C4-2B (cell line): ENCODE data around the gene FCRLA.
"Not testable (repeated sequence)": the region's sequence is repeated elsewhere in the genome, so short reads cannot be mapped to it uniquely, and the experiment has no call there.

Source experiments
- H3K27ac ChIP-seq: fragments of 450-650 bp; 2 replicates; pipeline ENCODE4 v1.5.1; 2017
- ZFX ChIP-seq: fragments of 450-650 bp; IDR thresholded peaks from 2 replicates; pipeline ENCODE4 v1.6.1; 2017
- TF ChIP-seq, protein P1 (sequence below): fragments of 450-650 bp; conservative IDR thresholded peaks from 2 replicates; pipeline ENCODE4 v1.5.1; 2017; ENCODE audit warnings: mild to moderate bottlenecking

FCRLA gene

GRCh38 chr1:161676958-161677689 lies 29.9 kb upstream of the FCRLA start:
- TF ChIP-seq, protein P1, sequence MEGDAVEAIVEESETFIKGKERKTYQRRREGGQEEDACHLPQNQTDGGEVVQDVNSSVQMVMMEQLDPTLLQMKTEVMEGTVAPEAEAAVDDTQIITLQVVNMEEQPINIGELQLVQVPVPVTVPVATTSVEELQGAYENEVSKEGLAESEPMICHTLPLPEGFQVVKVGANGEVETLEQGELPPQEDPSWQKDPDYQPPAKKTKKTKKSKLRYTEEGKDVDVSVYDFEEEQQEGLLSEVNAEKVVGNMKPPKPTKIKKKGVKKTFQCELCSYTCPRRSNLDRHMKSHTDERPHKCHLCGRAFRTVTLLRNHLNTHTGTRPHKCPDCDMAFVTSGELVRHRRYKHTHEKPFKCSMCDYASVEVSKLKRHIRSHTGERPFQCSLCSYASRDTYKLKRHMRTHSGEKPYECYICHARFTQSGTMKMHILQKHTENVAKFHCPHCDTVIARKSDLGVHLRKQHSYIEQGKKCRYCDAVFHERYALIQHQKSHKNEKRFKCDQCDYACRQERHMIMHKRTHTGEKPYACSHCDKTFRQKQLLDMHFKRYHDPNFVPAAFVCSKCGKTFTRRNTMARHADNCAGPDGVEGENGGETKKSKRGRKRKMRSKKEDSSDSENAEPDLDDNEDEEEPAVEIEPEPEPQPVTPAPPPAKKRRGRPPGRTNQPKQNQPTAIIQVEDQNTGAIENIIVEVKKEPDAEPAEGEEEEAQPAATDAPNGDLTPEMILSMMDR, result no peak
- no peak for TF ChIP-seq ZFX
- no peak overlapping the region for H3K27ac ChIP-seq

- TF ChIP-seq, protein P1, result no peak
- no peak for TF ChIP-seq ZFX
- H3K27ac ChIP-seq, result no peak overlapping the region
Observed at GRCh38 chr1:161678500-161678899, 28.5 kb upstream of the FCRLA start.

- no peak overlapping the region for H3K27ac ChIP-seq
- TF ChIP-seq, protein P1, result no peak
- TF ChIP-seq ZFX, result no peak
Observed at GRCh38 chr1:161681879-161682278, 25.1 kb upstream of the FCRLA start.

GRCh38 chr1:161688946-161689345 lies 18.1 kb upstream of the FCRLA start:
- no peak overlapping the region for H3K27ac ChIP-seq
- no peak for TF ChIP-seq ZFX
- TF ChIP-seq, protein P1, result no peak

GRCh38 chr1:161691846-161692245 lies 15.2 kb upstream of the FCRLA start:
- TF ChIP-seq, protein P1, result no peak
- no peak for TF ChIP-seq ZFX
- no peak overlapping the region for H3K27ac ChIP-seq

GRCh38 chr1:161693020-161693712 lies 13.9 kb upstream of the FCRLA start:
- H3K27ac ChIP-seq, result not testable (repeated sequence)

DNA sequence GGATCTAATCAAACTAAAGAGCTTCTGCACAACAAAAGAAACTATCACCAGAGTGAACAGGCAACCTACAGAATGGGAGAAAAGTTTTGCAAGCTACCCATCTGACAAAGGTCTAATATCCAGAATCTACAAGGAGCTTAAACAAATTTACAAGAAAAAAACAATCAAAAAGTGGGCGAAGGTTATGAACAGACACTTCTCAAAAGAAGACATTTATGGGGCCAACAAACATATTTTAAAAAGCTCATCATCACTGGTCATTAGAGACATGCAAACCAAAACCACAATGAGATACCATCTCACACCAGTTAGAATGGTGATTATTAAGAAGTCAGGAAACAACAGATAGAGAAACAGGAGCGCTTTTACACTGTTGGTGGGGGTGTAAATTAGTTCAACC lies 8.7 kb upstream of the FCRLA start:
- H3K27ac ChIP-seq, result not testable (repeated sequence)

DNA sequence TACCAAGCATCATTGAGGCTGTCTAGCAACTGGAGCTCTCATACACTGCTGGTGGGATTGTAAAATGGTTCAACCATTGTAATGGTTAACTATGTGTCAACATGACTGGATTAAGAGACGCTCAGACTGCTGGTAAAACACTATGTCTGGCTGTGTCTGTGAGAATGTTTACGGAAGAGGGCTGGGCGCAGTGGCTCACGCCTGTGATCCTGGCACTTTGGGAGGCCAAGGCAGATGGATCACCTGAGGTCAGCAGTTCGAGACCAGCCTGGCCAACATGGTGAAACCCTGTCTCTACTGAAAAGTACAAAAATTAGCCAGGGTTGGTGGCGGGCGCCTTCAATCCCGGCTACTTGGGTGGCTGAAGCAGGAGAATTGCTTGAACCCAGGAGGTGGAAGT lies 4.8 kb upstream of the FCRLA start:
- no peak overlapping the region for H3K27ac ChIP-seq
- no peak for TF ChIP-seq ZFX
- TF ChIP-seq, protein P1, result no peak
